Measurements from ENCODE around the gene SPATA32. TPM values are rescaled to one million over a fixed set of nuclear protein-coding genes. Genes with fewer than 3 reads are reported as not detected.

SPATA32 gene
- total RNA-seq, 2 experiments from 2014 or later = 0.12 TPM; not detected in 1

DNA sequence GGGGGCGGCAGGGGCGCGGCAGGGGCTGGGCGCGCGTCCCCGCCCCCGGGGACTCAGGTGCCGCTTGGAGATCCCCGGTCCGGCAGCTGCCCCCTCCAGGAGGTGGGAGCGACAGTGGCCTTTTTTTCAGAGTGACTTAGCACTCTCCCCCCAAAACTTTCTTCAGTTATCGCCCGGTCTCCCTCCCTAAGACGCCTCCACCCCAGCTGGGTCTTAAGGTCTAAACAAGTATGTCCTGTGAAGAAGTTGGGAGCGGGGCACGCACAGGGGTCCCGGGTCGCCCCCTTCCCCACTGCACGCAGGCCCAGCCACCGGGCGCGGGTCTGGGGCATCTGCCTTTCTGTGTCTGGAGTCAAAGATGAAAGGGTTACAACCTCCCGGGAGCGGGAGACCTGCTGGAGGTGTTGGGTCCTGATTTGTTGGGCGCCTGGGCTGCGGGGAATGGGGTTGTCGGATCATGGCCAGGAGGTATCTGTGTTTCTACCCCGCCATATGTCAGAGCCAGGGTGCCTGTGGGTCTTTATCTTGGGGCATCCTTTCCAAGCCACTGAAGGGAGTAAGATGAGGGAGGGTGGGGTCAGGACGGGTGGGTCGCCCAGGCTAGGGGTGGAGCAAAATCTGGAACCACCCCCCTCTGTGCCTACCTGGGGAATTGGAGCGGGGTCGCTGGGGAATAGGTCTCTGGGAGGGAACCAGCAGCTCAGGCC lies 39.5 kb downstream of the SPATA32 start:
- ChIA-PET CTCF (interaction anchor here (0.6 to 13.8 kb wide), 8 partner anchors 11 to 87 kb away, joined by 3 to 488 read pairs (median 6); partner anchors contain the start of genes ACBD4 and HEXIM2), POLR2A (interaction anchor here (0.7 to 6.2 kb wide), 12 partner anchors 8 to 170 kb away, joined by 3 to 75 read pairs (median 12); partner anchors contain the start of genes HEXIM1 and MAP3K14)
- Mint-ChIP-seq H3K36me3 (peaks cover 59% of the 10 kb centered on the region), H3K27ac (peak overlapping the region; percentile 100), H3K9me3 (no peaks in the 10 kb centered on the region), H3K4me1 (ENCODE audit: low read depth) (peaks cover 47% of the 10 kb centered on the region), H3K4me3 (peak overlapping the region; percentile 100), H3K27me3 (no peaks in the 10 kb centered on the region)
- peak; percentile 81 for DNase-seq
- intact Hi-C loops (cut with micrococcal nuclease) = no loop called here

DNA sequence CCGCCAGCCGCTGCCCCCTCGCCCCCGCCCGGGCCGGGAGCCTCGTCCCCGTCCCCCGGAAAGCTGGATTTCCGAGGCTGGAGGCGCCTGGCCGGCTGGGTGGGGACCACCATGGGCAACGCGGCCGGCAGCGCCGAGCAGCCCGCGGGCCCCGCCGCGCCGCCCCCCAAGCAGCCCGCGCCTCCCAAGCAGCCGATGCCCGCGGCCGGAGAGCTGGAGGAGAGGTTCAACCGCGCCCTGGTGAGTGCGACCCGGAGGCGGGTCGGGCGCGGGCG lies 39.9 kb downstream of the SPATA32 start:
- peaks cover 63% of the 10 kb centered on the region for H3K36me3 Mint-ChIP-seq
- no peaks in the 10 kb centered on the region for H3K27me3 Mint-ChIP-seq
- H3K4me1 Mint-ChIP-seq (ENCODE audit: low read depth) = peaks cover 43% of the 10 kb centered on the region
- intact Hi-C loops (cut with micrococcal nuclease) = no loop called here
- no peaks in the 10 kb centered on the region for H3K9me3 Mint-ChIP-seq
- ChIA-PET CTCF (interaction anchor here (0.8 to 13.8 kb wide), 6 partner anchors 11 to 163 kb away, joined by 3 to 488 read pairs (median 50); partner anchors contain the start of genes ACBD4 and HEXIM2), POLR2A (interaction anchor here (0.7 to 6.2 kb wide), 11 partner anchors 8 to 170 kb away, joined by 3 to 75 read pairs (median 17); partner anchors contain the start of genes HEXIM1 and MAP3K14)
- peak overlapping the region; percentile 100 for H3K27ac Mint-ChIP-seq
- peak overlapping the region; percentile 100 for H3K4me3 Mint-ChIP-seq
- no peak for DNase-seq

GRCh38 chr17:45221081-45222013 lies 40.5 kb downstream of the SPATA32 start, which contains the start of gene FMNL1:
Gene FMNL1 (plus strand): TSS chr17:45221885. CDS start chr17:45222125, 240 bp downstream.
- ChIA-PET CTCF (interaction anchor here (0.7 to 13.8 kb wide), 11 partner anchors 12 to 164 kb away, joined by 3 to 488 read pairs (median 21); partner anchors contain the start of genes ACBD4 and HEXIM2), POLR2A (interaction anchor here (0.7 to 6.2 kb wide), 13 partner anchors 9 to 171 kb away, joined by 3 to 75 read pairs (median 6); partner anchors contain the start of genes HEXIM1 and MAP3K14)
- Mint-ChIP-seq H3K27ac (peak within 1 kb of the TSS; percentile 100), H3K36me3 (peaks cover 64% of the 10 kb centered on the region), H3K27me3 (no peaks in the 10 kb centered on the region), H3K4me1 (ENCODE audit: low read depth) (peaks cover 41% of the 10 kb centered on the region), H3K4me3 (peak within 1 kb of the TSS; percentile 100), H3K9me3 (no peaks in the 10 kb centered on the region)
- DNase-seq = peak; percentile 78
- intact Hi-C loops (cut with micrococcal nuclease) = no loop called here

DNA sequence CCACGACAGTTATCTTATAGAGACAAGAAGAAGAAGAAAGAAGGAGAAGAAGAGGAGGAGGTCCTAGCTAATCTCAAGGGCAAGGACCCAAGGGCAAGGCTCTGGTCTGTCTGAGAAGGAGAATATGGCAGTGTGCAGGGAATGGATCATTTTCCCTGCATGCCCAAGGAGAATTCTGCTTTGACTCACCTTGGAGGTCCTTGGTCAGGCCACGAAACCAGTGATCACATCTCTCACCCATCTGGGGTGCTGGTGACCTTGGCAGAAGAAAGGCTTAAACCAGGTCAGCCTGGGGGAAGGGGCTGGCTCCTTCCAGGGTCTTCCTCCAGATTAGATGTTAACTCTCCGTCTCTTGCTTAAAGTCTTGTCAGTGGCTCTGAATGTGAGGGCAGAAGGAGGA lies 41.8 kb downstream of the SPATA32 start:
- Mint-ChIP-seq H3K36me3 (peaks cover 63% of the 10 kb centered on the region), H3K4me3 (peak overlapping the region; percentile 81), H3K9me3 (no peaks in the 10 kb centered on the region), H3K4me1 (ENCODE audit: low read depth) (peaks cover 36% of the 10 kb centered on the region), H3K27ac (peak overlapping the region; percentile 73), H3K27me3 (no peaks in the 10 kb centered on the region)
- no peak for DNase-seq
- CTCF ChIA-PET = interaction anchor here (0.6 to 13.8 kb wide), 28 partner anchors 13 to 172 kb away, joined by 3 to 488 read pairs (median 12); partner anchors contain the start of genes ACBD4, HEXIM1, MAP3K14 and PLCD3
- intact Hi-C loops (cut with micrococcal nuclease) = no loop called here
- POLR2A ChIA-PET = interaction anchor here (0.8 to 5.8 kb wide), 7 partner anchors 10 to 97 kb away, joined by 3 to 75 read pairs (median 17); partner anchors contain the start of genes HEXIM1 and MAP3K14

- Mint-ChIP-seq H3K9me3 (no peaks in the 10 kb centered on the region), H3K36me3 (peaks cover 60% of the 10 kb centered on the region), H3K27me3 (no peaks in the 10 kb centered on the region), H3K4me1 (ENCODE audit: low read depth) (peaks cover 30% of the 10 kb centered on the region), H3K27ac (peak overlapping the region; percentile 73), H3K4me3 (peak overlapping the region; percentile 81)
- POLR2A ChIA-PET = interaction anchor here (0.6 to 5.8 kb wide), 9 partner anchors 11 to 102 kb away, joined by 3 to 75 read pairs (median 4); no protein-coding TSS in a partner anchor
- DNase-seq = peak; percentile 91
- CTCF ChIA-PET = interaction anchor here (0.9 to 13.8 kb wide), 41 partner anchors 11 to 209 kb away, joined by 3 to 488 read pairs (median 9); partner anchors contain the start of genes ACBD4, HEXIM1, HEXIM2 and MAP3K14
- intact Hi-C loops (cut with micrococcal nuclease) = loop anchor here (1.0 to 2.0 kb wide), 4 partner anchors 16 to 166 kb away; partner anchors contain the start of gene SPATA32
These were observed 42.8 kb downstream of the SPATA32 start for GRCh38 chr17:45218895-45219661.

Other genes with a start within 250 kb of the SPATA32 start
- gene DCAKD, start 210.5 kb downstream of the SPATA32 start, total RNA-seq = 10 to 100 TPM; 32.0 to 34.0 TPM
- 100 to 1,000 TPM; 158 TPM for gene NMT1, start 200.8 kb downstream of the SPATA32 start, total RNA-seq
- 1 to 10 TPM; 4.3 to 4.4 TPM for gene PLCD3, start 129.6 kb downstream of the SPATA32 start, total RNA-seq
- gene ACBD4, start 126.4 kb downstream of the SPATA32 start, total RNA-seq = 10 to 100 TPM; 12.5 to 13.8 TPM
- 10 to 100 TPM; 24.9 to 25.4 TPM for gene HEXIM1, start 113.6 kb downstream of the SPATA32 start, total RNA-seq
- 1 to 10 TPM; 5.3 to 5.6 TPM for gene HEXIM2, start 100.2 kb downstream of the SPATA32 start, total RNA-seq
- 100 to 1,000 TPM; 314 to 331 TPM for gene FMNL1, start 40.2 kb downstream of the SPATA32 start, total RNA-seq
- 10 to 100 TPM; 62.9 to 65.0 TPM for gene MAP3K14, start 54.9 kb upstream of the SPATA32 start, total RNA-seq
- 10 to 100 TPM; 41.7 to 44.3 TPM for gene ARHGAP27, start 170.8 kb upstream of the SPATA32 start, total RNA-seq
- gene PLEKHM1, start 228.6 kb upstream of the SPATA32 start, total RNA-seq = 10 to 100 TPM; 21.3 to 22.1 TPM

All from activated CD4-positive, alpha-beta memory T cell treated with anti-CD3 and anti-CD28 coated beads for 36 hours (primary cell).